HG02884 (cell line): ENCODE measurements around the gene AKNA.

Experiments
- ATAC-seq: cut with Tn5 transposase; IDR thresholded peaks from one replicate; pipeline ENCODE4 v1.9.1; 2021; ENCODE audit warnings: mild to moderate bottlenecking, moderate library complexity; ENCODE audit not compliant: unreplicated experiment

Gene AKNA

DNA sequence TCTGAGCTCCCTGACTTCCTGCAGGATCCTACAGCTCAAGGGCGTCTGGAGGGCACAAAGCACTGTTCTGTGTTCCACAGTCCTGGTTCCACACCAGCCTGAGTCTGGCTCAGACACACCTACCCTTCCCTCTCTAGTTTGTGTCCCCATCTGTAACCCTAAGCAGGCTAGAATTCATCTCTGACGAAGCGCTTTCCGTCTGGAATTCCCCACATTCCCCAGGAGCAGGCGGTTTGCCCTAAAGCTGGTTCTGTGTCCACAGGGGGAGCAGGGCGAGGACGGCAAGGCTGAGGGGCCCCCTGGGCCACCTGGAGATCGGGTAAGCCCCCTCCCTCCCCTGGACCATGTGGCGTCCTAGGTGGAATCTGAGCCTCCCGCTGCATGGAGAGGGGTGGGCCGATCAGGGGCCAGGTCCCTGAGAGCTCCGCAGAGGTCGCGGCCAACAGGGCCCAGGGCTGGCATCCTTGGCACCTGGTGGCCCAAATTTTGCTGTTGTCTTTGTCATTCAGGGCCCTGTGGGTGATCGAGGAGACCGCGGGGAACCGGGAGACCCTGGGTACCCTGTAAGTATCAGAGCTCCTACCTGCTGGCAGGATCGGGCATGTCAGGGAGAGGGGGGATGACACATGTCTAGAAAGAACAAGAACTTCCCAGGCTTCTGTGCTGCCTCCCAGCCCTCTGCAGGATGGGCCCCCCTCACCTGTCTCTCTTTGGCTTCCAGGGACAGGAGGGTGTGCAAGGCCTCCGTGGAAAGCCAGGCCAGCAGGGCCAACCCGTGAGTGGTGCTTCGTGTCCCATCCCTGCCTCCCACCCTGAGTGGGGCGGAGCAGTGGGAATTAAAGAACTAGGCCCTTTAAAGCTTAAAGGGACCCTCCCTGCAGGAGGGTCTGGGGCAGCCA lies 99.3 kb downstream of the AKNA start:
- ATAC-seq: no peak

- ATAC-seq: no peak
Measured at GRCh38 chr9:114287763-114288192, 100.0 kb downstream of the AKNA start.

- no peak for ATAC-seq
Measured at GRCh38 chr9:114287001-114287762, 100.6 kb downstream of the AKNA start.

DNA sequence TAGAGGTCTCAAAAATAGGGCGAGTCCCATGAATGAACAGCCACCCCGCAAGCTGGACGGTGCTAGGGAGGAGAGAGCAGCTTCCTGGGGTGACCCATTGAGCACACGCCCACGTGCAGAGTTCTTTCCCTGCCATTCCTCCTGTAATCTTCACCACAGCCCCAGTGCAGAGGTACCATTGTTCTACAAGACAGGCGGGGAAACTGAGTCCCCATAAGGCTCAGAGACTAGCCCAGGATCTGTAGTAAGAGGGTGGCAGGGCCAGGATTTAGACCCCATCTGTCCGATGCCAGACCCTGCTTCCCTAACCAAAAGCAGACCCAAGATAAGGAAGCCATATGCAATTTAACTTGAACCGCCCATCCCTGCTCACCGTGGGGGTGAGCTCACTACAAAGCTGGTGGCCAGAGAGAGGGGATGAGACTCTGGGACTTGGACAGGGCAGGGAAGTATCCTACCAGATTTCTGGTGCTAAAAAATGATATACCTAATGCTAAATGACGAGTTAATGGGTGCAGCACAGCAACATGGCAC lies 101.6 kb downstream of the AKNA start:
- no peak for ATAC-seq

- ATAC-seq: no peak
Measured at GRCh38 chr9:114285166-114285867, 102.5 kb downstream of the AKNA start.

GRCh38 chr9:114284316-114285060 lies 103.3 kb downstream of the AKNA start:
- ATAC-seq: no peak
